ENCODE data around the gene COMMD6.

Gene COMMD6

GRCh38 chr13:75566658-75567057 is 29.0 kb upstream of the COMMD6 start:
- peak; percentile 51 for TF ChIP-seq CTCF (IDR thresholded peaks at IDR 0.05; ENCODE audit: insufficient read depth, missing control alignments)
- DNase-seq (ENCODE audit: insufficient read length, low spot score) (no peak), FAIRE-seq (peak; percentile 77)

DNA sequence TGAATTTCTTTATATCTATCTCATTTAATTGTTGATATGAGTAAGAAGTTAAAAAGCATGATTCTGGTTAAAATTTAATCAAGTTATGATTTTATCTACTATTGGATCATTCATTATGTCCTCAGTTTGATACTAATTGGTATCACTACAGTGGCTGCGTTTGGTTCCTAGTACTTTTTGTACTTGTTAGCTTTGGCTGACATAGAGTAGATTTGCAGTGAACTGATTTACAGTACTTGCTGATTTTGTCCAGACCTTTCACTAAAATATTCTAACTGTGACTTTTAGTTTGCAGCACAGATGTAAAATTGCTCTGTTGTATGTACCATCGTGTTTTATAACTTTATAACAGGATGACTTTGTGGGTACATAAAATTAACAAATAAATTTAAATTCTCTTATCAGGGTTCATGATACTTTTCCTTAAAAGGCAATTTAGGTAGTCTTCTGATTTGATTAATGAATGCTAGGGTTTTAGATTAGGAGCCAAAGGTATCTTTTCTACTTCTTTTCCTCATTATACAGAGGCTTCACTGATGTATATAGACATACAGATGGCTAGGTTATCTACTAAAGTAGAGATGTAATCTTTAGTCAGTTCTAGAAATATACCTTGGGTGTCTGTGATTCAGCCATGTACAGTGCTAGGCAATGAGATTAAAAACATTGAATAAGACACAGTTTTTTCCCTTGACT is 20.7 kb upstream of the COMMD6 start:
- DNase-seq (ENCODE audit: insufficient read length, low spot score) (no peak), FAIRE-seq (no peak)
- no peak for TF ChIP-seq CTCF (IDR thresholded peaks at IDR 0.05; ENCODE audit: insufficient read depth, missing control alignments)

- TF ChIP-seq CTCF (IDR thresholded peaks at IDR 0.05; ENCODE audit: insufficient read depth, missing control alignments): no peak
- FAIRE-seq: no peak
- DNase-seq (ENCODE audit: insufficient read length, low spot score): no peak
These were observed 19.3 kb upstream of the COMMD6 start for GRCh38 chr13:75556961-75557360.

GRCh38 chr13:75555836-75556235 is 18.2 kb upstream of the COMMD6 start:
- no peak for DNase-seq (ENCODE audit: insufficient read length, low spot score)
- TF ChIP-seq CTCF (IDR thresholded peaks at IDR 0.05; ENCODE audit: insufficient read depth, missing control alignments): no peak
- no peak for FAIRE-seq

DNA sequence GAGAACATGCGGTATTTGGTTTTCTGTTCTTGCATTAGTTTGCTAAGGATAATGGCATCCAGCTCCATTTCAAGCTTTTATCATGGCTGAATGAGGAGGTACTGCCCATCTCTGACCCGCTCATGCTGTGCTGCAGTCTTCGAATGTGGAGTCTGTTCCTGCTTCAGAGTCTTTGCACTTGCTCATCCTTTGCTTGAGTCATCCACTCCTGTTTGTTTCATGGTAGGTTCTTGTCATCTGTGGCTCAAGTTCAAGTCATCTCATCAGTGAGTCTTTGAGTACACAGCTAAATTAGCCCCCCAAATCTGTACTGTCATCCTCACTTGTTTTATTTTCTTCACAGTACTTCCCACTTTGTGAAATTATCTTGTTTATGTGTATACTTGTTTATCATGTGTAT is 17.3 kb upstream of the COMMD6 start:
- no peak for FAIRE-seq
- no peak for DNase-seq (ENCODE audit: insufficient read length, low spot score)
- no peak for TF ChIP-seq CTCF (IDR thresholded peaks at IDR 0.05; ENCODE audit: insufficient read depth, missing control alignments)

DNA sequence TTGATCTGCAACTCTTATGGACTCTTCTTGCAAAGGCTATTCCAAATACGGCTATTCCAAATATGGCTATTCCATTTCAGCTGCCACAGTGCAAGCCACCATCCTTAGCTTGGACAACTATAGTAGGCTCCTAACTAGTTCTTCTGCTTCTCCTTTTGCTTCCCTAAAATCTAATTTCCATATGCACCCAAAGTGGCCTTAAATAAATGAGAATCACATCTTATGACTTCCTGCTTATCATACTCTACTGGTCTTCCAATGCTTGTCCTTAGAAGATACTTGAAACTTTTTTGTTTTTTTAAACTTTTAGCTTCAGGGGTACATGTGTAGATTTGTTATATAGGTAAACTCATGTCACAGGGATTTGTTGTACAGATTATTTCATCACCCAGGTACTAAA is 16.8 kb upstream of the COMMD6 start:
- DNase-seq (ENCODE audit: insufficient read length, low spot score) (no peak), FAIRE-seq (no peak)
- no peak for TF ChIP-seq CTCF (IDR thresholded peaks at IDR 0.05; ENCODE audit: insufficient read depth, missing control alignments)

DNA sequence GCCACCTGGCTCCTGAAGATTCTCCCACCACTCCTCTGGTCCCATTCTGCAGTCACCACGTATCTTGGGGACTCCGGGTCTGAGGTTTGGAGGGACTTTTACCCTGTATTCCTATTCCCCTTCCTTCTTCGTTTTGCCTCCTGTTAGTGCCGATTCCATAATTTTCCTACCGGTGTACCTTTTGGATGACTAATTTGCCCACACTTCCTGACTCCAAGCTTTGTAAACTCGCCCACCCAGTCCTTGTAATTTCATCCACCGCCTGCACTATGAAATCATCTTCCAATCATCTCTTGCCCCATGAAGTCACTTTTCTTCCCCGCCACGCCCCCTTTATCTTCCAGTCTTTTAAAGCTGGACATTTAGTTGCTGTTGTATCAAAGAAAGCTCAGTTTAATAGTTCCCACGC is 12.5 kb upstream of the COMMD6 start:
- no peak for TF ChIP-seq CTCF (IDR thresholded peaks at IDR 0.05; ENCODE audit: insufficient read depth, missing control alignments)
- DNase-seq (ENCODE audit: insufficient read length, low spot score): no peak
- no peak for FAIRE-seq
